Measurements from ENCODE around the gene IPO13.

Gene IPO13

DNA sequence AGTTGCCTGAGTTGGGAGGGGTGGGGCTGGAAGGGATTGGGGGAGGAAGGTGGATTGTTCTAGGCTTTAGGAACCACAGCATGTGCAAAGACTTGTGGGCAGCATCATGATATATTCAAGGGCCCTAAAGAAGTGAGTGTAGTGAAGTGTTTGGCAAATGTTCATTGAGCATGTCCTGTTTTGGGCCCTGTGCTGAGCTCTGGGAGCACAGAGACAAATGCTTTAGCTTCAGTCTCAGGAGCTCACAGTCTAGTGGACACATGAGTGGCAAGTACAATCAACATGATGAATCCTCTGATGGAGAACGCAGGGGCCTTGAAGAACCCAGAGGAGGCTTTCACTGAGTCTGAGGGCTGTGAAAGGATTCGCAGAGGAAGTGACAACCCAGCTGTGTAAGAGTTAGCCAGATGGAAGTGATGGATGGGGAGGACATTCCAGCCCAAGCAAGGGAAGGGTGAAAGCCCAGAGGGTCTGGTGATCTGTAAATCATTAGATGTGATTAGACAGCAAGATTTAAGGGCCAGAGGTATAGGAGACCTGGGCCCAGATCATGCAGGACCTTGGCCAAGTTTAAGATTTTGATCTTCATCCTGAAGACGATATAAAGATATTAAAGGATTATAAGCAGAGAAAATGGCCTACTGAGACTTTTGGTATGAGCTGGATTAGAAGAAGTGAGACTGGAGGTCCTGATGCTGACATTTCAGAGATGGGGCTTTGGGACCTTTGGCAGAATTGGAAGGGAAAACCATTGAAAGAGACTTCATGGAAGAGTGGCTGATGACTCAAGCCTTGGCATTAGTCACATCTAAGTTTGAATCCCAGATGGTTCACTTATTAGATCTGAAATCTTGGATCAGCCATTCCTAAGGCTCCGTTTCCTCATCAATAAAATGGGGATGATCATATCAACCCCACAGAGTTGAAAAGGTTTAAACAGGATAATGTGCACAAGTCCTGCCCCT is 4.6 kb downstream of the IPO13 start:
- DNase-seq, result no peak

DNA sequence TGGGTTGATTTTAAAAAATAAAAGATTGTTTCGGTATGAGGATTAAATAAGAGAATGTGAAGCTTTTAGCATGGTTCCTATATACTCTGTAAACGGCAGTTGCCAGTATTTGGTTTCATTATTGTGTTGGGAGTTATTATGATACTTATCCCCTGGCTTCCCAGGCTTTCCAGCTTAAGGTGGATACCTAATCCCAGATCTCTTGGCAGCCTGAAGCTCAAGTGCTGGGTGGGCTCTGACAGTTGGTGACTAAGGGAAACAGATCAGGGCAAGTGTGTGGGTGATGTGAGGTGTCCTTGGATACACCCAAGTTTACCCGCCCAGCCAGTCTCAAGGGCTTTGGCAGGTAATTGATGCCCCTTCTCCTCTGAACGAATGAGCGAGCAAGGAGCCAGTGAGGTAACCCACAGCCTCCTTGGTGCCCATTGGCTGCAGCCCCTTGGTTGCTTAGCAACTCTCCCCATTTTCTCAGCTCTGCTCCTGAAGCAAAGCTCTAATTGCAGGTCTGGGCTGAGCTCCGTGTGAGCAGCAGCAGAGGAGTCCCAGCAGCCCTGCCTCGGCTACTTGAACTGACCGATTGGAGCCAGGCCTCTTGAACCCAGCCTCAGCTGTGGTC is 6.1 kb downstream of the IPO13 start:
- no peak for DNase-seq

DNA sequence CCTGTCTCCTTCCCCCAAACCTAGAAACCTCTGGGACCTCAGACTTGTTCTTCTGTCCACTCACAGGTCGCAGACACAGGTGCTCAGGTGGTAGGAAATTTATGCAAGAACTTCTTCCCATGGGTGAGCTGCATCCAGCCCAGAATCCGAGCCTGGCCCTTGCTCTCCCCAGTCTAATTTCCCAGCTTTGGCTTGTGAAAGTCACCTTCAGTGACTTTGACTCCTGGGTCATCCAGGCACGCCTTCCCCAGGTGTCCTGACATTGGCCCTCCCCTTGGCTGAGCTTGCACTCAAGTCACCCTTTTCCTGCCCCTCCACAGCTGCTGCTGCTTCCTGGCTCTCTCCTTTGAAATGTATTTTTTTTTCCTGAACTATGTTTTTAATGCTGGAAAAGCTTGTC is 6.6 kb downstream of the IPO13 start:
- no peak for DNase-seq

DNA sequence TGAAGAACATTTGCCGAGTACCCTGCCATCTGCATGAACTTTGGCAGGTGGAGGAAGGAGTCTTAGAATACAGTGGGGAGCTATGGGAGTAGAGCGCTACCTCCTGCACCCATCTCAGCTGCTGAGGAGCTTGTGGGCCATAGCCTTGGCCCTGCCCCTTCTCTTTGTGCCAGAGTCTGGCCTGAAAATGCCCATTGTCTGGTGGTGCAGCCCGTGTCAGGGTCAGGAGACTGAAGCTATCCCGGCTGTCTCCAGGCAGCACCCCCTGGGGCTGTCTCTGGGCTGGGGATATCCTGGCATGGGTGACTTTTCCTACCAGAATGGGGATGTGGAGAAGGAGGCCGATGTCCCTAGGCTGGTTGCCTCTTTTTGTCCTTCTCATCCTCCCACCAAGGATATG is 7.3 kb downstream of the IPO13 start:
- no peak for DNase-seq

DNA sequence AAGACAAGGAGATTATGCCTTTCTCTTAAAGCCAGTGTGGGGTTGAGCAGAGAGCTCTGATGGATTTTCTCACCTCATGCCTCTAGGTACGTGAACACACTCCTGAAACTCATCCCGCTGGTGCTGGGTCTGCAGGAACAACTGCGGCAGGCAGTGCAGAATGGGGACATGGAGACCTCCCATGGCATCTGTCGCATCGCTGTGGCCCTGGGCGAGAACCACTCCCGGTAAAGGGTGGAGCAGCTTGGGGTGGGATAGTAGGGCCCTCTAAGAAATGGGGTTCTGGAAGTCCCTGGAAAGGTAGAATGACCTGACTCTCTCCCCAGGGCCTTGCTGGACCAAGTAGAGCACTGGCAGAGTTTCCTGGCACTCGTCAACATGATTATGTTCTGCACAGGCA is 9.5 kb downstream of the IPO13 start:
- no peak for DNase-seq

DNA sequence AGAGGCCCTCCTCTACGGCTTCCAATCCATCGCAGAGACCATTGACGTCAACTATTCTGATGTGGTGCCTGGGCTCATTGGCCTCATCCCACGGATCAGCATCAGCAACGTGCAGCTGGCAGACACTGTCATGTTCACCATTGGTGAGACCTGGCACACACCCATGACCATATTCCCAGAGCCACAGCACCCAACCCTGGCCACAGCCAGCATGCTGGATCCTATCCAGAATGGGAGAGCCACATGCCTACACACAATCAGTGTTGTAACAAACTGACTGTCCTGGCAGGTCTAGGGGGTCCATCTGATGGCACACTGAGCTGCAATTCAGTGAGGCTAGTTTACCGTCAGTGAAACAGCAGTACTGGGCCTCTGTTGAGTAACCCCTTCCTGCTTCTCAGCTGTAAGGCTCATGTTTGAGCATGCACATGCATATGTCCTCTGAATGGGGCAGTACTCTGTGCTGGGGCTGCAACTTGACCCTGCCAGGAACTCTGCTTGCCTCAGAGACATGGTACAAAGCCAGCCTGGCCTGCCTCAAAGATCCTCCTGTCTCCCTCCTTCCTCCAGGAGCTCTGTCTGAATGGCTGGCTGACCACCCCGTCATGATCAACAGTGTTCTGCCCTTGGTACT is 10.8 kb downstream of the IPO13 start:
- DNase-seq, result no peak

DNA sequence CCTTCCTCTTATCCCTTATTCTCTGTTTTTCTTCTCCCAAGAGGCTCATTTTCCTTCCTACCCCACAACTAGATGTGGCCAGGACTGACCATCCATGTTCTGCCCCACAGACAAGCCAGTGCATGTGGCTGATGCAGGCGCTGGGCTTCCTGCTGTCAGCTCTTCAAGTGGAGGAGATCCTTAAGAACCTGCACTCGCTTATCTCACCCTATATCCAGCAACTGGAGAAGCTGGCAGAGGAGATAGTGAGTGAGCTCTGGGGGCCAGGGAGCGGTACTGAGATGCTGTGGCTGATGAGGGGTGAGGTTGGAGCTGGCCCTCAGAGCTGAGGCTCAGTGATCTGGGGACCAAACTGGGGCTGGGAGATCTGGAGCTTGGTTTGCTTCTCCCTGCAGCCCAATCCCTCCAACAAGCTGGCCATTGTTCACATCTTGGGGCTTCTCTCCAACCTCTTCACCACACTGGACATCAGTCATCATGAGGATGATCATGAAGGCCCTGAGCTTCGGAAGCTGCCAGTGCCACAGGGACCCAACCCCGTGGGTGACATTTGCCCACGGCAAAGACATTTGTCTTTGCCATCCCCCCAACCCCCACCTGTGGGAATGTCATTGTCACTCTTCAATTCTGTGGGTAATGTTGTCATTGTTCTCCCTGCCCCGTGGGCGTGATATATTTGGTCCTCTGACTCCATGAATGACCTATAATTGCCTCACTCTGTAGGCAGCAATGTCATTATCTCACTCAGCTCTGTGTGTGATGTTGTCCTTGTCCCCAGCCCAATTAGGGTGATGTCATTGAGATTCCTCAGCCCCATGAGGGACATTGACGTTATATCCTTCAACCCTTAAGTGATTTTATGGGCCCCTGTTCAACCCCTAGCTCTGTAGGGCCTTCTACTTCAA is 11.9 kb downstream of the IPO13 start:
- no peak for DNase-seq

DNA sequence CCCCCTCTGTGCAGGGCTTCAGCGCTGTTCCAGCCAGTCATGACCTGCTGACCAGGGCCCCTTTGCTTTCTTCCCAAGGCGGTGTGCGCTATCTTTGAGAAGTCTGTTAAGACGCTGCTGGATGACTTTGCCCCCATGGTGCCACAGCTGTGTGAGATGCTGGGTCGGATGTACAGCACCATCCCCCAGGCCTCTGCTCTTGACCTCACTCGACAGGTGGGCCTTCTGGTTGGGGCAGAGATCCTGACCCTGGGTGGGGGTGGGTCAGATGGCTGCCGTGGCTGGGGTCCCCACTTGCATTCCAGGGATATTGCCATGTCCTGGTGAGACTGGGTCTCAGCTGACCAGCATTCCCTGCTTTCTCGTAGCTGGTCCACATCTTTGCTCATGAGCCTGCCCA is 14.0 kb downstream of the IPO13 start:
- DNase-seq, result no peak

DNA sequence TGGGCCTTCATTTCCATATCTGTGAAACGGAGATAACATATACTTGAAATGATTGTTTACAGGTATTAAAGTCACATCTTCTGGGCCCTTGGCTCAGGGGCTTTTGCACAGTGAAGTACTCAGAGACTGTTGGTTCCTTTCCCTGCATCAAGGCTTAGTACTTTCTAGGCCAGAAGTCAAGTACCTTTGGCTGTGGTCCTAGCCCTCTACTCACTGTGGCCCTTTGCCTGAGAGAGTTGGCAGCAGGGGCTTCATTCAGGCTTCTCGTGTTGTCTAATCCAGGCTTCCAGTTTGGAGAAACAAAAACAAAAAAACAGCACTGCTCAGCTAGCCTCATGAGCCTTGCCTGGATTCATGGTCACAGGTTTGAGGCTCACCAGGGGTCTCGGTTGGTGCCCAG is 14.9 kb downstream of the IPO13 start:
- no peak for DNase-seq

DNA sequence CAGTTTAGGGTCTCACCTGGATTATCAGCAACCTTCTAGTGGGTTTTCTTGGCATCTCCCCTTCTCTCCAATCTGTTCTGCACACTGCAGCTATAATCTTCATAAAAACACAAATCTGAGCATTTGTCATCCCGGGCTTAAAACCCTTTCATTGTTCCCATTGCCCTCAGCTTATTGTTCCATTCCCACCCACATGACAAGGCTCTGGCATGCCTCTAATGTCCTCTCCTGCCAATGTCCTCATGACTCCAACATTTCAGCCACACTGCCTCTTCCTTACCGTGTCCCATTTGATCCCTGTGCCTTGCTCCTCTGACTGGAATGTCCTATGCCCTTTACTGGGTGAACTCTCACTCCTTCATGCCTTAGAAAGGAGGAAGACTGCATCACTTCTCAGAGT is 15.6 kb downstream of the IPO13 start:
- DNase-seq, result no peak

DNA sequence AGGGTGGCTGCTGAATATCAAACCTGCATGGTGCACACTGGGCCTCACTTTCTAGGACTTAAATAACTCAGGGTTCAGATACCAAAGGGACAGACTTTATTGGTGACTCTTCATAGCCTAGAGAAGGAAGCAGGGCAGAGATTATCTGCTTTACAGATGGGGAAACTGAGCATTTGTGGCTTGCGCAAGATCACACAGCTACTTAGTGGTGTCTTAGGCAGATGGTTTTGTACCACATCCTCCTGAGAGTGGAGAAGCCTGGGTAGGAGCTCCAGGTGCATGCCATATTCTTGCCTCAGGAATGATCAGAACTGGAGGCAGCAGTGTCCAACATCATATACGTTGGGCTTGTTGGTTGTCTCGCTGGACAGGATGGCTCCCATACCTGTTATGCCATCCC is 16.3 kb downstream of the IPO13 start:
- DNase-seq, result no peak

DNA sequence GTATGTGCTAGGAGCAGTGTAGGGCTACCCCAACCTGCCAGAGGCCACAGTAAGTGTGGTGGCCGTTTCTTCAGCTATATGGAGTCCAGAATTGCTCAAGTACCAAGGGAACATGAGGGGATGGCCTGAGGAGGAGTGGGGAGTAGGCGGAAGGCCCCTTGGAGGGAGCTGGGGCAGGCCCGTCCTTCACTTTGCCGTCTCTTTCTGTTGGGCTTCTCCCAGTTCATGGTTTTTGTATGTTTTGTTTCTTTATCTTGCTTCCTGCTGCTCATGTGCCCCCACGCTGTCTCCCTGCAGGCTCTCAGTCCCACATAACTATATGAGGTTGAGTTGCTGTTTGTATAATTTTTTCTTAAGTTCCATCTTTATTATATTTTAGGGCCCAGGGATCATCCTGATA is 17.1 kb downstream of the IPO13 start:
- no peak for DNase-seq

DNA sequence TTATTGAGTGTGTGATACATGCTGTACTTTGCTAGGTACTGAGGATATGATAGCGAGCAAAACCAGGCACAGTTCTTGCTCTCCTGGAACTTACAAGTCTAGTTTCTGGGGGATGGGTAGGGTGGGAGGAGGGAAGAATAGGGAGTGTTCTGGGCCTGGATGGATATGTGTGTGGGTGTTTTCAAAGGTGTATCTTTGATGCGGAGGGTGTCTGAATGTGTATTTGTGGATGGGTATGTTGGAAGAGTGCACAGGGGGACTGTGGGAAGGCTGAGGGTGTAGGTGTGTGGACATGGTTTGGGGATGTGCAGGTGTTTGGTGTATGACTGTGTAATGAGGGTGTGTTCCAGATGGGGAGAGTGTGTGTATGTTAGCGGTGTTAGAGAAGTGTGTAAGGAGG is 18.6 kb downstream of the IPO13 start:
- no peak for DNase-seq

DNA sequence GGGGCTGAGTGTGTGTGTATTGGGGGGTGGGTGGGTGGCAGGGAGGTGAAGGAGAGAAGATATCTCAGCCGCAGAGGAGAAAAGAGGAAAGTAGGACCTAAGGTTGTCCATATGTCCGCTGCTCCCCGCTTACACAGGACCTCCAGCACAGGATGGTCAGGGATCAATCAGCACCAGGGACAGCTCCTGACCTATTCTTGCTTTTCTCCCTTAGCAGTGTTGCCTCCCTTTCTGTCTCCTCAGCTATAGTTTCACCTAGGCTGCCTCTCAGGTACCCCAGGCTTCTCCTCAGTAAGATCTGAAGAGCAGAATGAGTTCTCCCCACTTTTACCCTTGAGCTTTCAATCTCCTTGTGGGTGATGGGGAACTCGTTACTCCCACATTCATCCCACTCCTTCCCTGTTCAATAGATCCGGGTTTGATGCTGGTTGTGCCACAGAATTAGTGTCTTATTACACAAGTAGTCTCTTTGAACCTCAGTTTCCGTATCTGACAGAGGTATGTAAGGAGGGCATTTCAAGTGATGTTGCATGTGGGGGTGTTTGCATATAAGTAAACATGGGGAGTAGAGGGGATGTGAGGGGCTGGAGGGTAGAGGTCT is 21.7 kb downstream of the IPO13 start:
- no peak for DNase-seq

DNA sequence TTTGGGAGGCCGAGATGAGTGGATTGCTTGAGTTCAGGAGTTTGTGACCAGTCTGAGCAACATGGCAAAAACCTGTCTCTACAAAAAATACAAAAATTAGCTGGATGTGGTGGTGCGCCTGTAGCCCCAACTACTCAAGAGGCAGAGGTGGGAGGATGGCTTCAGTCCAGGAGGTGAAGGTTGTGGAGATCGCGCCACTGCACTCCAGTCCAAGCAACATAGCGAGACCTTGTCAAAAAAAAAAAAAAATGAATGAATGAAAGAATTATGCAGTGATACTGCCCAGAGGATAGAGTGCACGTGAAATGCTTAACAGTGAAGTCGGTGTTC is 22.6 kb downstream of the IPO13 start:
- no peak for DNase-seq

DNA sequence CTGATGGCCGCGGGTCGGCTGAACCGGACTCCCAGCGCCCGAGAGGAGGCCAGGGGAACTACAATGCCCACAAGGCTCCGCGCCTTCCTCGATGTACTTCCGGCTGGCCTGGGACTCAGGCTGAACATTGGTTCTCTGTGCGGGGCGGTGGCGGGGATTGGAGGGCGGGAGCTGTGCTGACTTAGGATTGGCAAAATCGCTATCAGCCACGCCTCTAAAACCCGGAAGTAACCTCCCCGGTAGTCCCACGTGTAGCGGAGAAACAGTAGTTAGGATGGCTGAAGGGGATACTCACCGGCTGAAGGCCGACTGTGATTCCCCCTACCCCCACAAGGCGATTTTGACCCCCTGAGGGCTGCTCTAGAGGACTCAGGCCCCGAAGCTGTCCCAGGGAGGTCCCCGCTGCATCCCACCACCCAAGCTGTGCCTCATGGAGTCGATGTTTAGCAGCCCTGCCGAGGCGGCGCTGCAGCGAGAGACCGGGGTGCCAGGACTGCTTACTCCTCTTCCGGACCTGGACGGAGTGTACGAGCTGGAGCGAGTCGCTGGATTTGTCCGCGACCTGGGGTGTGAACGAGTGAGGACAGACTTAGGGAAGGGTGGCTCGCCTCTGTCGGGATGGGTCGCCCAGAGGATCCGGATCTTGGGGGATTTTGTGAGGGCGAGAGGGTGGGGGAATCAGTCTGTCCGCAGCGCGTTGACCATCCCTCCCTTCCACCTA is 23.2 kb downstream of the IPO13 start, which contains the start of gene DPH2:
Gene DPH2 (plus strand): TSS at position 265 of the 721 bp plus-strand sequence. CDS start 166 bp downstream, at position 431.
- peak; percentile 98 for DNase-seq

DNA sequence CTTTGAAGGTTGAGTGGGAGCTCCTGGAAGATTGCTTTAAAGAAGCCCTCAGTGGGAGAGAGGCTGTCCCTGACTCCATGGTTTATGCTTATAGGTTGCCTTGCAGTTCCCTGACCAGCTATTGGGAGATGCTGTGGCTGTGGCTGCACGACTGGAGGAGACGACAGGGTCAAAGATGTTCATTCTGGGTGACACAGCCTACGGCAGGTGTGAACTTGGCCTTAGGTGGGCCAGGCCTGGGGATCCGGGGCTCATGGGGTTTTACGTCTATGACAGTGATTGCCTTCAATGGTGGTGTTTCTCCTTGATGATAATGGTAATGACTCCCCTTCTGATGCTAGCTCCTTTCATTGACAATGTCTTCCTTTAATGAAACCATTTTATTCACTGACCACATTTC is 23.8 kb downstream of the IPO13 start:
- DNase-seq, result no peak

DNA sequence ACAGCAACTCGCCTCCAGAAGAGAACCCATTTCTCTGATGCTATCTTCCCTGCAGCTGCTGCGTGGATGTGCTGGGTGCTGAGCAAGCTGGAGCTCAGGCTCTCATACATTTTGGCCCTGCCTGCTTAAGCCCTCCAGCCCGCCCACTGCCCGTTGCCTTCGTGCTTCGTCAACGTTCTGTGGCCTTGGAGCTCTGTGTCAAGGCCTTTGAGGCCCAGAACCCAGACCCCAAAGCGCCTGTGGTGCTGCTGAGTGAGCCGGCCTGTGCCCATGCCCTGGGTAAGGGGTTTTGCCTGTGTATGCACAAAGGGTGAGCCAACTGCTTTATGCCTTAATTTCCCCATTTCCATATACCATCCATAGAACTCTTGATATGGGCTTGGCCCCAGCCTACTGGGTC is 24.2 kb downstream of the IPO13 start:
- no peak for DNase-seq

DNA sequence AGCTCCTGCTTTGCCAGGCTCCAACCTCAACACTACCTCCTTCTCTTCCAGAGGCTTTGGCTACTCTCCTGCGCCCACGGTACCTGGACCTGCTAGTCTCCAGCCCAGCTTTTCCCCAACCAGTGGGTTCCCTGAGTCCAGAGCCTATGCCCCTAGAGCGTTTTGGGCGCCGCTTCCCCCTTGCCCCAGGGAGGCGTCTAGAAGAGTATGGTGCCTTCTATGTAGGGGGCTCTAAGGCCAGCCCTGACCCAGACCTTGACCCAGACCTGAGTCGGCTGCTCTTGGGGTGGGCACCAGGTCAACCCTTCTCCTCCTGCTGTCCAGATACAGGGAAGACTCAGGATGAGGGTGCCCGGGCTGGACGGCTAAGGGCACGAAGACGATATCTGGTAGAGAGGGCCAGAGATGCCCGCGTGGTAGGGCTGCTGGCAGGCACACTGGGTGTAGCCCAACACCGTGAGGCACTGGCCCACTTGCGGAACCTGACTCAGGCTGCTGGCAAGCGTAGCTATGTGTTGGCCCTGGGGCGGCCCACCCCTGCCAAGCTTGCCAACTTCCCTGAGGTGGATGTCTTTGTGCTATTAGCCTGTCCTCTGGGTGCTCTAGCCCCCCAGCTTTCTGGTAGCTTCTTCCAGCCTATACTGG is 24.7 kb downstream of the IPO13 start:
- DNase-seq, result no peak

DNA sequence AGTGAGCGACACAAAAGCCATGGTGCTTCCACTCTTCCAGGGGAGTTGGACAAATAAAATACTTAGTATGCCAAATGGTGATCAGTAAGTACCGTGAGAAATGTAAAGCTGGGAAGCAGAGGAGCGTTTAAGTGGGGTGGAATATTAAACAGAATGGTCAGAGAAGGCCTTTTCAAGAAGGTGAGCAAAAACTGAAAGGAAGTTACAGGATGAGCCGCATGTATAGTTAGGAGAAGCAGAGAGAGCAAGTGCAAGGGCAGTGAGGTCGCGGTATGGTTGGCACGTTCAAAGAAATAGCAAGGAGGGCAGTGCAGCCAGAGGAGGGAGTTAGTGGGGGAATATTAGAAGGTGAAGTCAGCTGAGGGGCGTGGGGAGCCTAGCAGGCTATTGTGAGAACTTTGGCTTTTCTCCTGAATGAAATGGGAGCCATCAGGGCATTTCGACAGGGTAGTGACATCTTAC is 27.3 kb downstream of the IPO13 start:
- DNase-seq, result no peak
